Adipocyte (in vitro differentiated cells): ENCODE data around the gene C5.
"Not testable (repeated sequence)": the region's sequence is repeated elsewhere in the genome, so short reads cannot be mapped to it uniquely, and the experiment has no call there.

Source experiments
- DNase-seq: peaks from one replicate; pipeline ENCODE4 v3.0.0-alpha.2; 2015; ENCODE audit warnings: low read depth
- H3K27me3 ChIP-seq: replicated peaks from 2 replicates; pipeline ENCODE4 v1.7.0; 2013; ENCODE audit warnings: mild to moderate bottlenecking, low read length, moderate library complexity; ENCODE audit not compliant: control insufficient read depth, insufficient read depth
- H3K36me3 ChIP-seq: 2 replicates; pipeline ENCODE4 v1.7.0; 2013; ENCODE audit warnings: low read length, mild to moderate bottlenecking, moderate library complexity; ENCODE audit not compliant: control insufficient read depth, insufficient read depth, severe bottlenecking
- H3K4me1 ChIP-seq: 2 replicates; pipeline ENCODE4 v1.7.0; 2013; ENCODE audit warnings: mild to moderate bottlenecking, low read length, moderate library complexity; ENCODE audit not compliant: control insufficient read depth, insufficient read depth
- H3K4me3 ChIP-seq: 2 replicates; pipeline ENCODE4 v1.7.0; 2013; ENCODE audit warnings: mild to moderate bottlenecking, low read length, moderate library complexity
- H3K9ac ChIP-seq: 2 replicates; pipeline ENCODE4 v1.7.0; 2013; ENCODE audit warnings: mild to moderate bottlenecking, low read length, moderate library complexity
- H3K9me3 ChIP-seq: 2 replicates; pipeline ENCODE4 v1.7.0; 2013; ENCODE audit warnings: mild to moderate bottlenecking, low read length, moderate library complexity; ENCODE audit not compliant: control insufficient read depth

The C5 gene

GRCh38 chr9:121048175-121048574 is 1.9 kb downstream of the C5 start:
- Histone ChIP-seq H3K4me3 (no peak overlapping the region), H3K9ac (no peak overlapping the region), H3K27me3 (no peaks in the 10 kb centered on the region), H3K9me3 (no peaks in the 10 kb centered on the region), H3K4me1 (no peaks in the 10 kb centered on the region), H3K36me3 (no peaks in the 10 kb centered on the region)
- DNase-seq = no peak

- no peaks in the 10 kb centered on the region for H3K27me3 ChIP-seq
- no peaks in the 10 kb centered on the region for H3K36me3 ChIP-seq
- H3K4me3 ChIP-seq = no peak overlapping the region
- H3K9ac ChIP-seq = no peak overlapping the region
- no peaks in the 10 kb centered on the region for H3K4me1 ChIP-seq
- DNase-seq = no peak
- no peaks in the 10 kb centered on the region for H3K9me3 ChIP-seq
These were observed 11.3 kb downstream of the C5 start for GRCh38 chr9:121038804-121039203.

GRCh38 chr9:121038362-121038761 is 11.7 kb downstream of the C5 start:
- no peaks in the 10 kb centered on the region for H3K9me3 ChIP-seq
- no peaks in the 10 kb centered on the region for H3K4me1 ChIP-seq
- no peak overlapping the region for H3K9ac ChIP-seq
- peak; percentile 10 for DNase-seq
- H3K36me3 ChIP-seq = no peaks in the 10 kb centered on the region
- H3K27me3 ChIP-seq = no peaks in the 10 kb centered on the region
- no peak overlapping the region for H3K4me3 ChIP-seq

GRCh38 chr9:121035717-121036116 is 14.4 kb downstream of the C5 start:
- not testable (repeated sequence) for H3K27me3 ChIP-seq, H3K9ac ChIP-seq, H3K36me3 ChIP-seq, DNase-seq, H3K4me3 ChIP-seq, H3K4me1 ChIP-seq, H3K9me3 ChIP-seq

GRCh38 chr9:121034529-121034928 is 15.5 kb downstream of the C5 start:
- DNase-seq = no peak
- no peaks in the 10 kb centered on the region for H3K27me3 ChIP-seq

GRCh38 chr9:121029469-121029868 is 20.6 kb downstream of the C5 start:
- Histone ChIP-seq H3K4me1 (peaks cover 12% of the 10 kb centered on the region), H3K4me3 (no peak overlapping the region), H3K9me3 (no peaks in the 10 kb centered on the region), H3K27me3 (no peaks in the 10 kb centered on the region), H3K36me3 (no peaks in the 10 kb centered on the region), H3K9ac (no peak overlapping the region)
- DNase-seq = no peak

More at GRCh38 chr9:121034529-121034928, 15.5 kb downstream of the C5 start:
- H3K9ac ChIP-seq = no peak overlapping the region
- no peak overlapping the region for H3K4me3 ChIP-seq
- no peaks in the 10 kb centered on the region for H3K36me3 ChIP-seq
- no peaks in the 10 kb centered on the region for H3K4me1 ChIP-seq
- H3K9me3 ChIP-seq = no peaks in the 10 kb centered on the region

GRCh38 chr9:121028285-121028684 is 21.8 kb downstream of the C5 start:
- not testable (repeated sequence) for H3K27me3 ChIP-seq, H3K9ac ChIP-seq, H3K9me3 ChIP-seq, H3K36me3 ChIP-seq, DNase-seq, H3K4me3 ChIP-seq
- peaks cover 12% of the 10 kb centered on the region for H3K4me1 ChIP-seq

GRCh38 chr9:121026768-121027167 is 23.3 kb downstream of the C5 start:
- Histone ChIP-seq H3K9ac (peak overlapping the region; percentile 28), H3K4me1 (peaks cover 12% of the 10 kb centered on the region), H3K4me3 (no peak overlapping the region), H3K36me3 (no peaks in the 10 kb centered on the region), H3K9me3 (no peaks in the 10 kb centered on the region), H3K27me3 (no peaks in the 10 kb centered on the region)
- DNase-seq = no peak

GRCh38 chr9:121026260-121026691 is 23.8 kb downstream of the C5 start:
- DNase-seq = peak; percentile 39
- Histone ChIP-seq H3K9me3 (no peaks in the 10 kb centered on the region), H3K9ac (no peak overlapping the region), H3K27me3 (no peaks in the 10 kb centered on the region), H3K4me3 (no peak overlapping the region), H3K4me1 (peaks cover 12% of the 10 kb centered on the region), H3K36me3 (no peaks in the 10 kb centered on the region)

- no peak for DNase-seq
- Histone ChIP-seq H3K4me1 (peaks cover 12% of the 10 kb centered on the region), H3K9me3 (no peaks in the 10 kb centered on the region), H3K27me3 (no peaks in the 10 kb centered on the region), H3K9ac (no peak overlapping the region), H3K36me3 (no peaks in the 10 kb centered on the region), H3K4me3 (no peak overlapping the region)
These were observed 25.8 kb downstream of the C5 start for GRCh38 chr9:121024237-121024636.

- no peaks in the 10 kb centered on the region for H3K36me3 ChIP-seq
- DNase-seq = peak; percentile 7
These were observed 27.0 kb downstream of the C5 start for GRCh38 chr9:121023064-121023463.

GRCh38 chr9:121021301-121021700 is 28.8 kb downstream of the C5 start:
- Histone ChIP-seq H3K4me3 (no peak overlapping the region), H3K4me1 (peaks cover 5% of the 10 kb centered on the region), H3K27me3 (no peaks in the 10 kb centered on the region), H3K9ac (no peak overlapping the region), H3K36me3 (no peaks in the 10 kb centered on the region), H3K9me3 (no peaks in the 10 kb centered on the region)
- no peak for DNase-seq

More at GRCh38 chr9:121023064-121023463, 27.0 kb downstream of the C5 start:
- Histone ChIP-seq H3K4me1 (peaks cover 12% of the 10 kb centered on the region), H3K9me3 (no peaks in the 10 kb centered on the region), H3K9ac (no peak overlapping the region), H3K27me3 (no peaks in the 10 kb centered on the region), H3K4me3 (no peak overlapping the region)
